Stimulated activated naive B cell treated with anti-CD40 and anti-IgM and Interleukin-4, amounts not matched to agents 10 μg/mL and 1 μg/mL and 100 μg/mL, for 72 hours (primary cell): Measurements from ENCODE around the gene CCDC107.

ENCODE experiments used
- ATAC-seq, 2 donors: fragments of 150-1000 bp; cut with Tn5 transposase; replicated peaks; 2 replicates each; pipeline ENCODE4 v1.10.0; 2021; ENCODE audit warnings: moderate library complexity in 1 of 2
- DNase-seq: peaks from one replicate; pipeline ENCODE4 v3.0.0; 2021
- H3K27ac Mint-ChIP-seq: one replicate; pipeline ENCODE4 v1.8.0; 2022; ENCODE audit warnings: mild to moderate bottlenecking, mixed read lengths
- H3K27me3 Mint-ChIP-seq, 2 donors: one replicate each; pipeline ENCODE4 v1.8.0; 2022; ENCODE audit warnings: mixed read lengths in 2 of 2
- H3K36me3 Mint-ChIP-seq, 2 donors: one replicate each; pipeline ENCODE4 v1.8.0; 2022; ENCODE audit warnings: mixed read lengths in 2 of 2, mild to moderate bottlenecking in 1 of 2
- H3K4me1 Mint-ChIP-seq, 2 donors: one replicate each; pipeline ENCODE4 v1.8.0; 2022; ENCODE audit warnings: mixed read lengths in 2 of 2, mild to moderate bottlenecking in 1 of 2
- H3K4me3 Mint-ChIP-seq, 2 donors: one replicate each; pipeline ENCODE4 v1.8.0; 2022; ENCODE audit warnings: mild to moderate bottlenecking in 2 of 2, mixed read lengths in 2 of 2, moderate library complexity in 1 of 2
- H3K9me3 Mint-ChIP-seq, 2 donors: one replicate each; pipeline ENCODE4 v1.8.0; 2022; ENCODE audit warnings: mixed read lengths in 2 of 2, mild to moderate bottlenecking in 1 of 2

The CCDC107 gene

GRCh38 chr9:35646153-35646532 is 11.9 kb upstream of the CCDC107 start:
- peak overlapping the region; percentile 87 to 100 for H3K4me3 Mint-ChIP-seq
- H3K36me3 Mint-ChIP-seq: peaks cover 10% of the 10 kb centered on the region in 2 donors
- H3K27me3 Mint-ChIP-seq: no peaks in the 10 kb centered on the region
- ATAC-seq (no peak), DNase-seq (no peak)
- peaks cover 0 to 1% of the 10 kb centered on the region in 2 donors for H3K9me3 Mint-ChIP-seq
- H3K4me1 Mint-ChIP-seq: peaks cover 62 to 93% of the 10 kb centered on the region in 2 donors
- H3K27ac Mint-ChIP-seq: peak overlapping the region; percentile 91

DNA sequence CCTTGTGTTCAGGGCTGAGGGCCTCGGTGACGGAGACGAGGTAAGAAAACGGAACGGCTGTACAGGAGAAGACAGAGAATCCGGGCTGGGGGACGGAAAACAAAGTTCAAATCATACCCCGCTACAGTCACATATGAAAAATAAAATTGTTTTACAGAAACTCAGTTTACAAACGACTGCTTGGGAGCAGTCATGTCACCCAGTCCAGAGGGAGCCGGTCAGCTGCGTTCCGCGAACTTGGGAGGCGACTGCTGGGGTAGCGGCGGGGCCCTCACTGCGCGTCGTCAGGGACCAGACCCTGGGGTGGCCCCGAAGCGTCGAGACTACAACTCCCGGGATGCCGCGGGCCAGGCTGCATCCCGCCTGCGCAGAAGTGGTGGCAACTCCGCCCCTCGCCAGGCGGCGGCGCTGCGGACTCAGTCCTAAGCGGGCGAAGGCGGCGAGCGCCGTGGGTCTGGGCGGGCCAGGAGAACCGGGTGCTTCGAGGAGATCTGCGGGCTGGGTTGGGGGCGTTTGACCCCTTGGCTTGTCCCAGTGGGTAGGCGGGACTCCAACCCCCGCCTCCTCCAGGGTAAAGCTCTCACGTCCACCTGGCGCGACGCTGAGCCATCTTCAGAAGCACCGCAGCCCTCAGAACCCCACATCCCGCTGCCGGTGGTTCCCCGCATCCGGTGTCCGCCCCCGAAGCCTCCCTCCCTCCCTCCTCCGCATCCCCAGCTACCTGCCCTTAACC is 11.4 kb upstream of the CCDC107 start:
- Mint-ChIP-seq H3K36me3 (peaks cover 9 to 10% of the 10 kb centered on the region in 2 donors), H3K4me3 (peak overlapping the region; percentile 87 to 100), H3K27ac (peak overlapping the region; percentile 91), H3K9me3 (peaks cover 0 to 1% of the 10 kb centered on the region in 2 donors), H3K4me1 (peaks cover 60 to 93% of the 10 kb centered on the region in 2 donors), H3K27me3 (no peaks in the 10 kb centered on the region)
- ATAC-seq: peak; percentile 82 to 84
- peak; percentile 88 for DNase-seq

DNA sequence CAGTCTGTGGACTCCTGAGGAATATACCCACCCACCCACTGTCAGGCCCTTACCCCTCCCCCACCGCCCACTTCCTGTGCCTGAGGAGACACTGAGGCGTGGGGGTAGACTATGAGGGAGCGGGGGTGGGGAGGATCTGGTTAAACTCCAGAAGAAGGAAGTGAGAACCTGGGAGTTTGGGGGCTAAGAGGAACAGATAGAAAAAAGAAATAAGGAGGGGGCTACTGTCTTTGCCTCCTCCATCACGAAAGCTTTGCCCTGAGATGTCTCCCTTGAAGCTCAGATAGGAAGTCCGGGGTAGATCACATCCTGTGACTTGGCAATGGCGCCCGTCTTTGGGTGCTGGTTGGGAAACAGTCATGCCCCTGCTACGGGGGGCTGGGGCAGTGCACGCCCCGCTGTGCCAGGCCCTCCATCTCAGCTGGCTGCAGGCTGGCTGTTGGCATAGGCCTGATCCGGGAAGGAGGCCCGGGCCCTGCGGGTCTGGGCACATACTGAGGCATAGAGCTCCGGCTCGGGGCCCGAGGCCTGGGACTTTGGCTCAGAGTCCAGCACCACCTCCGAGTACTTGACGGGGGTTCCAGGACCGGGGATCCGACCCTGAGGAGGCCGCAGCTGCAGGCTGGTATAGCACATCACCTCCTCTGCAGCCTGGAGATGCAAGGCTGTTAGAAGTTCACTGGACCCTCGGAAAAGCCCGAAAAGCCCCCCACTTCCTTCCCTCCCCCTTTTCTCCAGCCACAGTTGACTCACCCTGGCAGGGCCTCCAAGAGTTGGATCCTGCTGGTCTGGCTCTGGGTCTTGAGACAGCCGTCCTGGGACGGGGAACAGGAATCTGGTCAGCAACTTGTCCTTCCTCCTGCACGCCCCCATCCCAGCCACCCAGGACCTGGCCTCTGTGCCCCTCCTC is 8.4 kb upstream of the CCDC107 start:
- Mint-ChIP-seq H3K4me3 (peak overlapping the region; percentile 51 to 82), H3K36me3 (peaks cover 1 to 5% of the 10 kb centered on the region in 2 donors), H3K4me1 (peaks cover 41 to 75% of the 10 kb centered on the region in 2 donors), H3K27ac (peak overlapping the region; percentile 87), H3K9me3 (no peaks in the 10 kb centered on the region), H3K27me3 (no peaks in the 10 kb centered on the region)
- DNase-seq (no peak), ATAC-seq (no peak)

GRCh38 chr9:35650341-35651158 is 7.5 kb upstream of the CCDC107 start, which contains the start of gene SIT1:
Gene SIT1 (minus strand): TSS chr9:35650931. CDS start chr9:35650853, 78 bp downstream.
- no peaks in the 10 kb centered on the region for H3K27me3 Mint-ChIP-seq
- H3K9me3 Mint-ChIP-seq: no peaks in the 10 kb centered on the region
- no peak for DNase-seq
- H3K4me1 Mint-ChIP-seq: peaks cover 41 to 67% of the 10 kb centered on the region in 2 donors
- ATAC-seq: no peak
- peaks cover 0 to 4% of the 10 kb centered on the region in 2 donors for H3K36me3 Mint-ChIP-seq
- H3K4me3 Mint-ChIP-seq: peak within 1 kb of the TSS; percentile 51 to 82
- peak within 1 kb of the TSS; percentile 87 for H3K27ac Mint-ChIP-seq

DNA sequence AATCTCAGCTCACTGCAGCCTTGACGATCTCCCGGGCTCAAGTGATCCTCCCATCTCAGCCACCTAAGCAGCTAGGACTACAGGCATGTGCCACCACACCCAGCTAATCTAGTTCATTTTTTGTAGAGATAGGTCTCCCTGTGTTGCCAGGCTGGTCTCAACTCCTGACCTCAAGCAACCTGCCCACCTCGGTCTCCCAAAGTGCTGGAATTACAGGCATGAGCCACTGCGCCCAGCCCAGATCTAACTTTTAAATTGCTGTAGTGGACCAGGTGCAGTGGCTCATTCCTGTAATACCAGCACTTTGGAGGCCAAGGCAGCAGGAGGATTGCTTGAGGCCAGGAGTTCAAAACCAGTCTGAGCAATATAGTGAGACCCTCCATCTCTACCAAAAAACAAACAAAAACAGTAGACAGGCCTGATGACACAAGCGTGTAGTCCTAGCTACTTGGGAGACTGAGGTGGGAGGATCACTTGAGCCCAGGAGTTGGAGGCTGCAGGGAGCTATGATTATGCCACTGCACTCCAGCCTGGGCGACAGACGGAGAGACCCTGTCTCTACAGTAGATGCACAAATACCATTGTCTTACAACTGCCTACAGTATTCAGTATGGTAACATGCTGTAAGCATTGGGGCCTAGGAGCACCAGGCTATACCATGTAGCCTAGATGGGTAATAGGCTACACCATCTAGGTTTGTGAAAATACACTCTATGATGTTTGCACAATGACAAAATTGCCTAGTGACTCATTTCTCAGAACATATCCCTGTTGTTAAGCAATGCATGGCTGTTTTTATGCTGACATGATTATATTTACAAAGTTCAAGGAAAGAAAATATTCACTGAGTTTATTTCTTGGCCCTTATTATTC is 5.9 kb upstream of the CCDC107 start:
- ATAC-seq (no peak), DNase-seq (no peak)
- Mint-ChIP-seq H3K9me3 (no peaks in the 10 kb centered on the region), H3K36me3 (no peaks in the 10 kb centered on the region), H3K27me3 (no peaks in the 10 kb centered on the region), H3K27ac (no peak overlapping the region), H3K4me3 (no peak overlapping the region), H3K4me1 (peaks cover 48 to 69% of the 10 kb centered on the region in 2 donors)

DNA sequence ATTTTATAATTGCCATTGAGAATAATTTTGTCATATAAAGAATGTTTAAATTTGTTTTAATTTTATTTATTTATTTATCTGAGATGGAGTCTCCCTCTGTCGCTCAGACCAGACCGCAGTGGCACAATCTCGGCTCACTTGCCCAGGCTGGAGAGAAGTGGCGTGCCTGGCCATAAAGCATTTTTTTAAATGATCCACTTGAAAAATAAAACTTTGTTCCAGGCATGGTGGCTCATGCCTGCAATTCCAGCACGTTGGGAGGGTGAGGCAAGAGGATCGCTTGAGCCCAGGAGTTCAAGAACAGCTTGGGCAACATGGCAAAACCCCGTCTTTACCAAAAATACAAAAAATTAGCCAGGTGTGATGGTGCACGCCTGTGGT is 5.3 kb upstream of the CCDC107 start:
- Mint-ChIP-seq H3K4me3 (no peak overlapping the region), H3K36me3 (peaks cover 2 to 4% of the 10 kb centered on the region in 2 donors), H3K4me1 (peaks cover 49 to 69% of the 10 kb centered on the region in 2 donors), H3K27me3 (peaks cover 2% of the 10 kb centered on the region in 2 donors), H3K27ac (no peak overlapping the region), H3K9me3 (peaks cover 0 to under 1% of the 10 kb centered on the region in 2 donors)
- DNase-seq (no peak), ATAC-seq (no peak)

DNA sequence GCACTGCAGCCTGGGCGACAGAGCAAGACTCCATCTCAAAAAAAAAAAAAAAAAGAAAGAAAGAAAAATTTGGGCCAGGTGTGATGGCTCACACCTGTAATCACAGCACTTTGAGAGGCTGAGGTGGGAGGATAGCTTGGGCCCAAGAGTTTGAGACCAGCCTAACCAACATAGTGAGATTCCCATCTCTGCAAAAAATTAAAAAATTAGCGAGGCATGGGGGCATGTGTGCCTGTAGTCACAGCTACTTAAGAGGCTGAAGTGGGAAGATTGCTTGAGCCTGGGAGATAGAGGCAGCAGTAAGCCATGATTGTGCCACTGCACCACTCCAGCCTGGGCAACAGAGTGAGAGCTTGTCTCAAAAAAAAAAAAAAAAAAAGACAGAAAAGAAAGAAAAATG is 4.5 kb upstream of the CCDC107 start:
- Mint-ChIP-seq H3K27ac (no peak overlapping the region), H3K4me3 (no peak overlapping the region), H3K27me3 (peaks cover 5% of the 10 kb centered on the region in 2 donors), H3K9me3 (peaks cover 0 to 2% of the 10 kb centered on the region in 2 donors), H3K36me3 (peaks cover 4 to 6% of the 10 kb centered on the region in 2 donors), H3K4me1 (peaks cover 44 to 64% of the 10 kb centered on the region in 2 donors)
- ATAC-seq: no peak
- no peak for DNase-seq

- H3K9me3 Mint-ChIP-seq: peaks cover 0 to 2% of the 10 kb centered on the region in 2 donors
- H3K36me3 Mint-ChIP-seq: peaks cover 22 to 27% of the 10 kb centered on the region in 2 donors
- ATAC-seq (no peak), DNase-seq (no peak)
- H3K27me3 Mint-ChIP-seq: peaks cover 5% of the 10 kb centered on the region in 2 donors
- peaks cover 40 to 63% of the 10 kb centered on the region in 2 donors for H3K4me1 Mint-ChIP-seq
- H3K4me3 Mint-ChIP-seq: no peak overlapping the region
- peak overlapping the region; percentile 99 for H3K27ac Mint-ChIP-seq
Observed at GRCh38 chr9:35656348-35656747, 1.7 kb upstream of the CCDC107 start.

DNA sequence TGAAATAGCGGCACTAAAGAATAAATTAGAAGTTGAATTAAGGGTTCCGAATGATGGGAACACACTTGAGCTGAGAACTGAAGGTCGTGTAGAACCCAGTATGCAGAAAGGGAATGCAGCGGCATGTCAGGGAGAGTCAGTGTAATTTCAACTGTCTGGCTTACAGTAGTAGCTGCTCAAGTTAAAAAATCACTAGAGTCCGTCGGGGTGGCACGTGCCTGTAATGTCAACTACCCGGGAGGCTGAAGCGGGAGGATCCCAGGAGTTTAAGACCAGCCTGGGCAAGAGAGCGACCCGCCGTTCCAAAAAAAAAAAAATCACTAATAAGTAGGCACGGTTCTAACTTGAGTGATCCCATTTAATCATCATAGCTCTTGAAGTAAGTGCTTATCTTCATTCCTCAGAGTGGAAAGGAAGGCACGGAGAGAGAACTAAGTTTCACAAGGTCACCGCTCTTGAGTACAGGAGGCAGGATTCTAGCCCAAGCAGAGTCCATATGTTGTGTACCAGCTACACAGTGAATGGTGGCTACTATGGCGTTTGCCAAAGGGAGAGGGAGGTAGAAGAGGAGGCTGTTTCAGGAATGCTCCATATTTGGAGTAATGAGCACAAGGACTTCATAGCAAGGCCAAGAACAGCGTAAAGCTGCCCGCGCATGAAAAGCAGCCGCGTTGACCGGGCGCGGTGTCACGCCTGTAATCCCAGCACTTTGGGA is 1.1 kb upstream of the CCDC107 start:
- H3K4me1 Mint-ChIP-seq: peaks cover 44 to 62% of the 10 kb centered on the region in 2 donors
- ATAC-seq (no peak), DNase-seq (no peak)
- peaks cover 22 to 30% of the 10 kb centered on the region in 2 donors for H3K36me3 Mint-ChIP-seq
- H3K9me3 Mint-ChIP-seq: peaks cover 0 to 2% of the 10 kb centered on the region in 2 donors
- H3K27ac Mint-ChIP-seq: peak overlapping the region; percentile 99
- peak overlapping the region; percentile 93 to 95 for H3K4me3 Mint-ChIP-seq
- H3K27me3 Mint-ChIP-seq: peaks cover 5% of the 10 kb centered on the region in 2 donors

DNA sequence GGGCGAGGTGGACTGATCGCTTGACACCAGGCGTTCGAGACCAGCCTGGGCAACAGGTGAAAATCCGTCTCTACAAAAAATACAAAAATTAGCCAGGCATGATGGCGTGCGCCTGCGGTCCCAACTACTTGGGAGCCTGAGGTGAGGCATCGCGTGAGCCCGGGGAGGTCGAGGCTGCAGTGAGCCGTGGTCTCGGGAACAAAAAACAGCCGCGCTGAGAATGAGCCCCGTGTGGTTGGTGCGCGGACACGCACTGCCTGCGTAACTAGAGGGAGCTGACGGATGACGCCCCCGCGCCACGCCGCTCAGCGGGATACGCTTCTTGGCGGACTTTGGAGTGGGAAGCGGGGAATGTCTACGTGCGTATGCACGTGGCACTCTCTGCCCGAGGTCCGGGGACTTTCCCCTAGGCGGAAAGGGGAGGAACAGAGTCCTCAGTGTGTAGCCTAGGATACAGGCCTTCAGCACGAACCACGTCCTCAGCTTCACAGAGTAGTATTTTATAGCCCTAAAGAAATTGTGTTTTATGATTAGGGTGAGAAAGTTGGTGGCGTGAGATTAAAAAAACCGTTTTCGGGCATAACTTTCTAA is 451 bp upstream of the CCDC107 start, which contains the start of gene RMRP:
Gene RMRP, minus strand, starts transcription at position 474 of the 591 bp plus-strand sequence.
- ATAC-seq (peak; percentile 91), DNase-seq (peak; percentile 94)
- Mint-ChIP-seq H3K36me3 (peaks cover 24 to 35% of the 10 kb centered on the region in 2 donors), H3K27me3 (peaks cover 5% of the 10 kb centered on the region in 2 donors), H3K27ac (peak within 1 kb of the TSS; percentile 99), H3K9me3 (peaks cover 0 to 2% of the 10 kb centered on the region in 2 donors), H3K4me1 (peaks cover 50 to 66% of the 10 kb centered on the region in 2 donors), H3K4me3 (peak within 1 kb of the TSS; percentile 93 to 95)

DNA sequence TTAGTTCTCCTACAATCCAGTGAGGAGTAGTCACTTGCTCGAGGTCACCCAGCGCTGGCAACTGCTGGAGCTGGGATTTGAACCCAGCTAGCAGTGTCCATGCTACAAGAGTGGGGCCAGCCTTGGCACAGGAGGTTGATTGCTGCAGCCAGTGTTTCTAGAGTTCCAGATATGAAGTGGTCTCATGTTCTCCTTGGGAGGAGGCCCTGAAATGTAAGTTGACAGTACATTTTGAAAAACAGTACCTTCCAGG is 802 bp downstream of the CCDC107 start:
- DNase-seq: no peak
- H3K36me3 Mint-ChIP-seq: peaks cover 24 to 37% of the 10 kb centered on the region in 2 donors
- H3K4me1 Mint-ChIP-seq: peaks cover 54 to 69% of the 10 kb centered on the region in 2 donors
- peaks cover 5% of the 10 kb centered on the region in 2 donors for H3K27me3 Mint-ChIP-seq
- peak; percentile 2 to 6 for ATAC-seq
- H3K9me3 Mint-ChIP-seq: peaks cover 0 to 2% of the 10 kb centered on the region in 2 donors
- peak overlapping the region; percentile 93 to 95 for H3K4me3 Mint-ChIP-seq
- H3K27ac Mint-ChIP-seq: peak overlapping the region; percentile 99

DNA sequence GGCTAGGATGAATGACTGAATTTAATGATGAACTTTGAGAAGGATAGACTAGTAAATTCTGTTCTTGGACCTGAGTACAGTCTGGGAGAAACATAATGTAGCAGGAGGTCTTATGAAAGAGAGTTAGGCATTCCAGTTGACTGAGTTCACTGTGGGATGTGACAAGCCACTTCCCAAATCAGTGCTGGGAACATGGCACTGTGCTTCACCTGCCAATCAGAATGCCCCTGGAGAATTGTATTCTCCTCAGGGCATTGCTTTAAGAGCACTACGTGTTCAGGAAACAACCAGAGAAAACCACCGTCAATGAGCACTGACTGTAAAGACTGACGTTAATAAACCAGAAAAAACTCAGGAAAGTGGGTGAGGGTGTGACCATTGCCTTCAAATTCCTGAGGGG is 1.2 kb downstream of the CCDC107 start:
- H3K9me3 Mint-ChIP-seq: peaks cover 0 to 2% of the 10 kb centered on the region in 2 donors
- ATAC-seq (no peak), DNase-seq (no peak)
- peaks cover 54 to 73% of the 10 kb centered on the region in 2 donors for H3K4me1 Mint-ChIP-seq
- H3K27me3 Mint-ChIP-seq: peaks cover 5% of the 10 kb centered on the region in 2 donors
- peak overlapping the region; percentile 93 to 95 for H3K4me3 Mint-ChIP-seq
- H3K36me3 Mint-ChIP-seq: peaks cover 24 to 37% of the 10 kb centered on the region in 2 donors
- peak overlapping the region; percentile 99 for H3K27ac Mint-ChIP-seq
